Inflammatory macrophage treated with lipopolysaccharide for 1 hour (primary cell): ENCODE data around the gene TRAM2.

Experiments
- DNase-seq, 2 donors: peaks; one replicate each; pipeline ENCODE4 v3.0.0-alpha.2; 2020 to 2022

The TRAM2 gene

DNA sequence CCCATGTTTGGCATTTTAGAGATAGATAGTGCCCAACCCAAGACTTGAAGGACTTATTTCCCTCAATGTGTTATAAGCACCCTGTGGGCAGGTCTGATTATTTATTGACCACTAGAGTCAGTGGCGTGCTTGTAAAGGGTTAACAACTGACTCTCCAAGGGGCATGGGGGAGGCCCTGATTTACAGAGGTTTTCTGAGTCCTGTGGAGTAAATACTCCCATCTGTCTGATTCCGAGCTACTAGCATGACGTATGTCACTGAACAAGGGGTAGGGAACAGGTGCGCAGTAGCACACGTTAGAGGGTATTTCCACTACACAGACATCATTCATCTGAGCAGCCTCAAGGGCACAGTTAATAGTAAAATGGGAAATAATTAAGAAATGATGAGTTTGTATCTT is 17.4 kb upstream of the TRAM2 start:
- no peak for DNase-seq

DNA sequence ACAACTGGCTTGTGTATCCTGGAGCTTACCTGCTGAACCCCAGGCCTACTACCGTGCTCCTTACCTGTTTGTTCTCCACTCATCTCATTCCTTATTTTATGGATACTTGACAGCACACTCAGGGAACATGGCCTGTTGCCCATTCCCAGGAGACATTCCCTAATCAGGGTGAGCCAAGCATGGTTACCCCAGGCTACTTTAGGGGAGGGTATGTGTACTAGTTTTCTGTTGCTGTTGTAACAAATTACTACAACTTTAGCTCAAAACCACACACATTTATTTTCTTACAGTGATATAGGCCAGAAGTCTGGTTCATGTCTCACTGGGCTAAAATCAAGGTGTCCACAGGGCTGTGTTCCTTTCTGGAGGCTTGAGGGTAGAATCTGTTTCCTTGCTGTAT is 15.0 kb upstream of the TRAM2 start:
- DNase-seq: no peak

DNA sequence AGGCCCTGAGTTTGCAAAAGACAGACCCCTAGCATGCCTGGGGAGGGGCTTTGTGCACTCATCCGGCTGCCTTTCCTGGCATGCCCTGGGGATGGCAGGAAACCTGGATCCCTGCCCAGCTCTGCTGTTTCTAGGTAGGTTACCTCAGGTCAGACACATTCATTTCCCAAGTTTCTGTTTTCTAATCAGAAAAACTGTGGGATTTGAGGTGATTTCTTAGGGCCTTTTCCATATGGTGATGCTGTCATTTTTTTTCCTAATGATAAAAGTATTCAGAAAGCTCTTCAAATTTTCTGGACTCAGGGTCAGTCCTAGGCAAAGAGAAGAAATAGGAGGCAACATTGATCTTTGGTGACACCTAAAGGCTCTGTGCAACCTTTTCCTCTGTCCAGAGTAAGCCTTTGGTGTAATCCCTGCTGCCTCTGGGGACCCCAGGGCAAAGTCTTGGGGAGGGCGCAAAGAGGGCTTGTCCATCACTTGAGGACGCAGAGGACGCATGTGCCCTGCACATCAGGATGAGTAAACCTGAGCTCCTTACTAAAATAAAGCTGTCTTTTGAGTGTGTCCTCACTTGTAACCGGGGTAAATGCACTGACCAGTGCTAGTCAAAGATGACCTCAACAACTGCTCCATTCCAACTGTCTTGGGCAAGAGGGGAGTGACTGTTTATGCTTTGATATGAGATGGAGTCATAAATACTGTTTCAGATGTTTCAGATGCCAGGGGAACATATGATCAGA is 13.5 kb upstream of the TRAM2 start:
- DNase-seq: peak; percentile 24 to 30

DNA sequence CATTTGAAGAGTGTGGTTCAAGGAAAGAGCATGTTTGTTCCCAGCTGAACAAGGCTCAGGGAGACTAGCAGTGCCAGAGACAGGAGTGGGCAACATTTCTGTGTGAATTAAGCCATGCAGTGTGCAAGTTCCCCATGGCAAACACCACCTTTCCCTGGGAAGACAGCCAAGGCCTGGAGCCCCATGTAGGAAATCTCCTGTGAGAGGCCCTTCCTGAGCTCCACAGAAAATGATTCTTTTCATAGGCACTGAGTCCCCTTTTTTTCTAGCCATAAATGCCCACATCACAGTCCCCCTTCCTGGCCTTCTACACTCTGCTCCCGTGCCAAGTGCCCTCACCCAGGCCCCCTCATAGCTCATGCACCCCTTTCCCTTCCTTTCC is 11.8 kb upstream of the TRAM2 start:
- DNase-seq: no peak

DNA sequence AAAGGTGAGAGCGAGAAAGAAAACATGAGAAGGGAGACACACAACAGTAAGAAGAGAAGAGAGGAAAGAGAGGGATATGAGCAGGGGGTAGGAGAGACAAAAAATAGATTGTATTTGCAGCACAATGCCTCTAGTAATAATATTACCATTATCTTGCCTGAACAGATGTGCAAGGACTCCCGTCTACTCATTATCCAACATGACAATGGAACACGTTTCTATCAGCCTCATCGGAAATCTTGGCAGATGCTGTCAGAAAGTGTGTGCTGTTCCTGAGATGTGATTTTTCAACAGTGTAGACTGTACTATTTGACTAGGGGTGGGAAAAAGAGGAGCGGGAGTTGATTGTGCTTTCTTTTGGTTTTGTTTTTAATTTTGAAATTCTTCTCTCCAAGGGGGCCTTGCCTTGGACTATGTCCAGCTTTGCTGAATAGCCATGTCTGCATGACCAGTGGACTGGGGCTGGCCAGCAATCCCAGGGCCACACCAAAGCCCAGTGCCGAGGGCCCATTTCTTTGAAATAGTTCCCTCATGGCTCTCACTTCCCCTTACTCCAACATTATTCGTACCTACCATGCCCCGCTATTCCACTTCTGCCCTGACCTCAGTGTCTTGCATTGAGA is 11.3 kb upstream of the TRAM2 start:
- peak in 1 of 2 donors; percentile 14 for DNase-seq

DNA sequence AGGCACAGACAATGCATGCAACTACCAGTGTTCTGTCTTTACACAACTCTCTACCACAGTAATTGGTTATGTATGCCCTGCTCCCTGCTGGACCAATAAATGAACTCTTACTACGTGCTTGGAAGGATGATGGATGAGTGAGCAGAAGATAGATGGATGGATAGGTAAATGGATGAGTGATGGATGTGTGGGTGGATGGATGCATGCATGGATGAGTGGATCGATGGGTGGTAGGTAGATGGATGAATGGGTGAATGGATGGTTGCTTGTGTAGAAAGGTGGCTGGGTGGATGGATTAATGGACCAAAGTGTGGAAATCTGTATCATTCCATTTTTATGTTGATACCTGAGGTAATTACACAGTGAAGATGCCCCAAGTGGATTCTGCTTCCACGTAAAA is 10.1 kb upstream of the TRAM2 start:
- DNase-seq: no peak

DNA sequence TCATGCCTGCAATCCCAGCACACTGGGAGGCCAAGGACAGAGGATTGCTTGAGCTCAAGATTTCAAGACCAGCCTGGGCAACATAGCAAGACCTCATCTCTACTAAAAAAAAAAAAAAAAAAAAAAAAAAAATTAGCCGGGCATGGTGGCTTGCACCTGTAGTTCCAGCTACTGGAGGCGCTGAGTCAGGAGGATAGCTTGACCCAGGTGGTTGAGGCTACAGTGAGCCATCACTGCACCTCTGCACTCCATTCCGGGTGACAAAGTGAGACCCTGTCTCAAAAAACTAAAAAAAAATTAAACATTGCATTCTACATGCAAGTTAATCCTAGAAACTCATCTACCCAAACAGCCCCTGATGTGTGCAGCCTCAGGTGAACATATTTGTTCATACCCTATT is 7.3 kb upstream of the TRAM2 start:
- DNase-seq: no peak

DNA sequence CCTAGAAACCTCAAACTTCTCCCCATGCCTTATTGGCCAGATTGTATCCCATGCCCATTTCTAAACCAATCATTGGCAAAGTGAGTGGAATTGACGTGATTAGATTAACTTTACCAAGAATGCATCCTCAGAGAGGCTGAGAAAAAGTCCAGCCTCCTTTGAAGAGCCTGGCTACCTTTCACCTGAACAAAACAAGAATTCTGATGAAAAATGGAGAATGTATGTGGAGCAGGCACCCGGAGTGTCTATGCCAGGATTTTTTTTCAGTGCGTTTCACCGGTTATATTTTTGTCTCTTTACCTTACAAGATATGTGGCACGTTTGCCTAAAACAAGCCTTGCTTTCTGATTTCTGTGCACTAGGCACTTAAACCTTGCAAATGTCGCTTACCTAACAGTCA is 6.1 kb upstream of the TRAM2 start:
- no peak for DNase-seq

DNA sequence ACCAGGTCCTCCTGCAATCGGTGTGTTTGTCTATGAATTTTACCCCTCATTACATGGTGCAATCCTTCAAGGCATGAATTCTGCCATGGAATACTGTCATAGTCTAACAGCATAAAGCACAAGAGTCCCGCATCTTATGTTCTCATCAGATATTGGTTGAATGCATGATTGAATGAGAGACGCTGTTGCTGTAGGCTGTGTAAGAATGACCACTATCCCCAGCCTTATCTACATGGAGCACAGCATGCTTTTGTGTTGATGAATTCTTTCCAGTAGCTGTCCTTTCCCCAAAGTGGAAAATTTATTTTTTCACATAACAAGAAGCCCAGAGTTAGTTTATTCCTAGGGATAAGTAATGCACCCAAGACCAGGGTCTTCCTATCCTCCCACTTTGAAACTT is 5.6 kb upstream of the TRAM2 start:
- no peak for DNase-seq

DNA sequence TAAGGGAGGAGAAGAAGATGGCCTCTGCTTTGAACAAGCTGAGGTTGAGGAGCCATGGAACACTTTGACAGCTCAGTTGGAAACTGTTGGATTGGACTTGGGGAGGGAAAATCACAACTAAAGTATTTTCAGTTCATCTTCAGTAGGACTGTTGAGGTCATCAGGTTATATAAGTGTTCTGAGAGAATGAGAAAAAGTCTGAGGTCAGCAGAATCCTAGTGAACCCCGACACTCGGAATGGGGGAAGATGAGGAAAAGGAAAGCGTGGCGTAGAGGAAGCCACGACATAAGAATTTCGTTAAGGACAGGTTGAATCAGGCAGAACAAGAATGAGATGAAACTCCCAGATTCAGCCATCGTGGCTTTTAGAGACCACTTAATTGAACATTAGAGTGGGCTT is 4.0 kb upstream of the TRAM2 start:
- DNase-seq: no peak

DNA sequence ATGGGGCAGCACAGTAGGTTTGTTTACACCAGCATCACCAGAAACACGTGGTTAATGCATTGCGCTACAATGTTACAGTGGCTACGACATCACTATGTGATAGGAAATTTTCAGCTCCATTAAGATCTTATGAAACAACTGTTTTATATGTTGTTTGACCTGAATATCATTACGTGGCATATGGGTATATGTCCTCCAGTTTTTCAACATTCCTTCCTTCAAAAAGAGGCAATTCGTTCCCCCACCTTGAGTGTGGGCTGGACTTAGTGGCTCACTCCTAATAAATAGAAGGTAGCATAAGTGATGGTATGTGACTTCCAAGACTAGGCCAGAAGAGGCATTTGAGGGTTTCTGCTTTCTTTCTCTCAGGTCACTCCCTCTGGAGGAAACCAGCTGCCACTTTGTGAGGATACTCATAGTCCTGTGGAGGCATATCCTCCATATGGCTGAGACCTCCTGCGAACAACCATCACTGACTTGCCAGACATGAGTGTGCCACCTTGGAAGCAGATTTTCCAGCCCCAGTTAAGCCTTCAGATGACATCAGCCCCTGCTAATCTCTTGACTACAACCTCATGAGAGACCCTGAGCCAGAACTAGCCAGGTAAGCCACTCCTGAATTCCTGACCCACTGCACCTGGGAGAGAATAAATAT is 2.3 kb upstream of the TRAM2 start:
- DNase-seq: no peak

DNA sequence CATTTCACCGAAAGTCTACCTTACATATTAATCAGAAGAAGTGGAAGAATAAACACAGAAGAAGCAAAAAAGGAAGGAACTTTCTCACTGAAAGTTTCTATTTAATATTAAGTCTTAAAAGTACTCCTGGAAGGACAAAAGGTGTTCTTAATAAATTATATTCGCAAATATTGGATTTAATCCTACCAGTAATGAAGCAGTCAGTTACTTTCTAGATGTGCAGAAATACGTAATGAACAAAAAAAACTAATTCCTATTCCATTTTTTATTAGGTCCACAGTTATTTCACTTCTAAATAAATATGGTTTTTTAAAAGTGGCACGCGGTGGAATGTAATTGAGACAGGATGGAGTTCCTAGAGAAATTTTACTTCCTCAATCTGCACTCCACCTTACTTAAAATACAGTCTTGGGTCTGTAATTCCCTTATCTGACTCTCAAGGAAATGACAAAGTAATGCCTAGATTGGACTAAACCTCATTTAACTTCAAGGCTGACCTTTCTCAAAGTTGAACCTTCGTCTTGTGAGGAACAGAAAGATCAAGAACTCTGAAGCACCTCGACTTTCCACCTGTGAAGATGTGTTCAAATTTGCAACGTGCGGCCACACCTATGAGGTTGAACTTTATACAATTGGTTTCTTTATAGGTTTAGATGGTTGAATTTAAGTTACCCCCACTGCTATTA is 1.1 kb upstream of the TRAM2 start:
- DNase-seq: peak; percentile 58 to 69

DNA sequence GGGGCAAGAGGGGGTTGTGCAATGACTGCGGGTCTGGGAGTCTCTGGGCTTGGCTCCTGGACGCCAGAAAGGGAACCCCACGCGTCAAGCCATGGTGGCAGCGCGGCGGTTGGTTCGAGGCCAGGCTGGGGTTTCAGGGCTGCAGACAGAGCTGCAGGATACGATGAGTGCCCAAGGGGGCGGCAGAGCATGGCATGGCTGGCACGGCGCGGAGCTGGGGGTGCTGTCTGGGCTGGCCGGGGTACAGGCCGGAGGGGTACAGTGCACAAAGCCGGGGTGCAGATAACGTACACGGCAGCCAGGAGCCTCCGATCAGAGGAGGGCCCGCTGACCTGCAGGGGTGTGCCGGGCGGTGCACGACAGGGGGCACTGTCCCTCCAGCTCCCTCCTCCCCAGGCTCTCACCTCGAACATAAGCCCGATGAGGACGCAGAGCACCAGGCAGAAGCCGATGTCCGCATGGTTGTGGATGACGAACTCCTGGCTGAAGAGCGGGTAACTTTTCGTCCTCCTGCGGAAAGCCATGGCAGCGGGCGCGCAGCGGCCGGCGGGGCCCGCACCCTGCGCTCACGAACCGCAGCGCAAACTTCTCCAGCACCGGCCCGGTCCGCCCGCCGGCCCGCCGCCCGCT is 353 bp downstream of the TRAM2 start:
- DNase-seq: peak; percentile 48 to 57

DNA sequence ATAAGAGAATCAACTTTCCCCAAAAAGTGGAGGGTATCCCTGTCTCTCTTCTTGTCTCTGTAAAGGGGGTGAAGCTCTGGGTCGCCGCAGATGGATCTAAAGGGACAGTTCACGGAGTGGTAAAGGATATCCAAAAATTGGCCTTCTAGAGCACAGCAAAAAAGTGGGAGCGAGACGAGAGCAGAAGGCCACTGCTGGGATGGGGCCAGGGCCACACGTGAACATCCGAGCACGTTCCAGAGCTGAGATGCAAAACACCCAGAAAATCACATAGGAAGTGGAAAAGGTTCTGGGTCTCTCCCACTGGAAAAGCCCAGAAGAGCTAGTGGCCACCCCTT is 837 bp downstream of the TRAM2 start:
- no peak for DNase-seq

DNA sequence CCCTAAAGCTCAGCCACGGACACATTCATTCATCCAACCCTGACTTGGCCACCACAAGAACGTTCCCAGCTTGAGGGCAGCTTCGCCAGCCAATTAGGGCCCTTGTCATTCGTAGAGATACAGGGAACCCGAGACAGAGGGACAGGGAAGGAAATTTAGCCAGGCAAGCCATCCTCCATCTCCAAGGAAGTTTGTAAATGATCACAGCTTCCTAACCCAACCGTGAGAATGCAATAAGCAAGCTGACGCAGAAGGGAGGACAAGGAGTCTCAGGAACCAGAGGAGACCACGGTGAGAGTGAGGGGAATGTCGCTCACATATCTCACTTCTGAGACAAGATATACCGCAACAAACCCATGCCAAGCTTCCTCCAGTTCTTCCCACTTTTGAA is 1.4 kb downstream of the TRAM2 start:
- DNase-seq: no peak

DNA sequence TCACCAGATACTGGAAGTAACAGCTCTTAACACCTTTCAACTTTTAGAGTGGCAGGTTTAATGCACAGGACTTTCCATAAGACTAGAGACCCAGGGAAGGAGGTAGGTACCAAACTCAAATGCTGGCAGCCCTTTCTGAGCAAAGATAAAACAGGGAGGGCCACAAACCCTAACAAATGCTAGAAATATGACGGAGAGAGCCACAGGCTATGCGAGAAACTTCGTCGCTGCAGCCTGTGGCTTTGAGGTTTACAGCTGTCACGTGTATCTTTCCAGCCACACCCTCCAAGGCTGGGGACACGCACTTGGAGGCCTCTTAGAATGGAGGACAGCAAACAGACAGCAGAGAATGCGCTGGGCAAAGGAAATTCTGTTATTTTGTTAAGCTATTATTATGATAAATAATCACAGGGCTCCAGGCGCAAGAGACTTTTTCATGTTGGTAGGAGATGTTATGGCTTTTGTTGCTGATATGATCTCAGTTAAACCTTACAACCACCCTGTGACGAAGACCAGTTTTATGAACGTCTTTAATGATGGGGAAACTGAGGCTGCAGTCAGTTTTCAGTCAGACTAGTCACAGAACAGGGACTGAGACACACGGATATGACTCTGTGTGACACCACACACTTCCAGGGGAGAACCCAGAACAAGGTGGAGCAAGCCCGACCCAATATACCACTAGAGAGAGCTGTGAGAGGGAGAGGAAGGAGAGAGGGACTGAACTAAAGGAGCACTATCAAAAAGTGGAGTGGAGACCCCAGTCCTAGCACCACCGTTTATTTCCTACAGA is 2.0 kb downstream of the TRAM2 start:
- peak in 1 of 2 donors; percentile 54 for DNase-seq

DNA sequence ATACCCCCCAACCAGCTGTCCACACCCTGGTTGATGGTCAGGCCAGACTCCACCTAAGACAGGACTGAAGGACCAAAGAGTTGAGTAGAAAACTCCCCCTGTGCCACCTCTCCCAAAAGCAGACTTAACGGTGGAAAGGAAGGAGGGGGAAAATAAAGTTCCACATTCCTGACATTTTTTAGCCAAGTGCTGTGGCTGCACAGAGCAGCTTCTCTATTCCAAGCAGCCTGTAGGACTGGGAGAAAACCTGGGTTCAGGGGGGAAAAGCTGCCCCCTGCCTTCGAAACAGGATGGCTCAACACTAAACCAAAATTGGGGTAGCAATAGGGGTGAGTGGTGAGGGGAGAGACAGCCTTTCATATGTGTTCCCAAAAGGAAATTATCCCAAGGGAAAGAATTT is 3.6 kb downstream of the TRAM2 start:
- DNase-seq: no peak

DNA sequence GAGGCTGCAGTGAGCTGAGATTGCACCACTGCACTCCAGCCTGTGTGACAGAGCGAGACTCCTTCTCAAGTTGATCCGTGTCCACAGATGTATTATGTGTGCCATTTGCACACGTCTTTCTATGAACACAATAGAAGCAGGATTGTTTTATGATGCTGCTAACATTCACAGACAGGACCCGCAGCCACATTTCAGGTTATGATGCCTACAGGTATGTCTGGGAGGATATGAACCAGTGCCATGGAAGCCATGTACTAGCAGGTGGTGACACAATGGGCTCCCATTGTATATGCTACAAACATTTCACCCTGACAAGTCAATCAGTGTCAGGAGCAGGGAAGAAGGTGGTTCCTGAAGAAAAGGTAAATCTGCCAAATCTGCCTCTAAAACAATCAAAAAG is 4.3 kb downstream of the TRAM2 start:
- no peak for DNase-seq

DNA sequence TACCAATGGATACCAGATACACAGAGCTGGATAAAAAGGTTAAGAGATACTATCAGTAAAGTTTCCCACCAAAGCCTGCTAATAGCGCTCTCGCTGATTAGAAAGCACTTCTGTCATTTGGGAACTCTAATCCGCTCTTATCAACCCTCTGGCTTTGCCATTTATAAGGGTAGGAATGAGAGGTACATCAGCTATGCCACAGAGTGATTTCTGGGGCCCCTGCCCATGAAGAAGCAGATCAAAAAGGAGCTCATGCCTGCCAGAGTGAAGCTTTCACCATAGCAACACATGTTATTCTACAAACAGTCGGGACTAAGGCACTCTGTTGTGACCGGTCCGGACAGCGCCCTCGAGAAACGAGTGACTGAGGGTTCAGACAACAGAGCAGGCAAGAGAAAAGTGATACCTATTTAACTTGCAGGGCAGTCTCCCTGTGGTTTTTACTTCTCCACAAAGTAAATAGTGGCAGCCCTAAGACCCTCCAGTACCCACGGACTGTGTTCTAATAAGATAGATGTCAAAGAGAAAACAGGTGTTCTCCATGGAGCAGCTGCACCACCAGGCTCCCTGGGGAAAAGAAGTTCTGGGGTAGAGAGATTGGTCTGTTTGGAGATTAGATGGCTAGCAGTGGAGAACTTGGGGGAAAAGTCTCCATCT is 5.6 kb downstream of the TRAM2 start:
- DNase-seq: no peak

DNA sequence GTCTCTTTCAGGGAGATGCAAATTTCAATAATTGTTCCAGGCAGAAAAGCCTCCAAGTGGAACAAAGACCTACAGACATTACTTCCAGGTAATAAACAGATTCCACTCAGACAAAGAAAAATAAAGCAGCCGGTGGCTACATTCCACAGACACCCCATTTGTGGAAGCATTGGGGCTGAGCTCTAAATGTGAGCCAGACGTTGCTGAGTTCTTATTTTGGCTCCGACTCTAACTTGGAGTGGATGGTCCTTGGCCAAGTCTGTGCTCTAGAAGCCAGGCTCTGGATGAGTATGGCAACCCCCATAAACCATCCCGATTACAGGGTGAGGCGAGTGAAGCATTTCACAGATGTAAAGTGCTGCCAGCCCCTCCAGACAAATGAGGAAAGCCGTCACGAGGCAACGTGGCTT is 6.6 kb downstream of the TRAM2 start:
- DNase-seq: no peak

DNA sequence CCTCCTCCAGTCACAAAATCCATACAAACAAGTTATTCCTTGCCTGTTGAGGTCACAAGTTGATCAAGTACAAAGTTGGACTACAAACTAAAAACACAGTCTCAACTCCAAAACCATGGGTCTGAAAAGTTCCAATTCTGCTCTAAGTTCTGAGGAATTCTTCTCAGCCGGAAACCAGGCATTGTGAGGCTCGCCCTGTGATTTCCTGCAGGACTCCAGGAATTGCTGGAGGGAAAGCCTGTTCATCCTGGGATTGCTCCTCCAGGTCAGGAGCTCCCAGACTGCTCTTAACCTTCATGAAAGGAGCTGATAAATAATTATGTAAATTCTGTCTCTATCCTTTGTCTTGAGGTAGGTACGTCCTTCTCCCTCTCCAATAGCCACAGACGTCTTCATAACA is 8.5 kb downstream of the TRAM2 start:
- no peak for DNase-seq

DNA sequence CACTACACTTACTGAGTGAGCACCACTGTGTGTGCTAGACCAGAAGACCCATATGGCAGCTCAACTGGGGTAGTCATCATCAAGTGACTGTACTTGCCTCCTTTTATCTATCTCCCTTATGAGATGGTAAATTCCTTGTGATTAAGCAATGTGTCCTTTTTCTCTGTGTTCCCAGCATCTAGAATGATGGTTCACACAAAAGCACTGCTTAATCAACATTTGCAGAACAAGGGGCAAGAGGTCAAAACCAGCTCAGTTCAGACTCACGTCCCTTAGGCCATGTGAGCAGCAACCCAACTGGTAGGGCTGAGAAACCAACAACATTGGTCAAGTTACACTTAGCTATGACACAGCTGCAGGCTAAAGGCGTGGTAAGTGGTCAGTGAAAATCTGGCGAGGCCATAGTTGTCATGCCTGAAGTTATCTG is 10.0 kb downstream of the TRAM2 start:
- peak in 1 of 2 donors; percentile 4 for DNase-seq
